AG04450 (cell line): ENCODE data around the gene PPFIA4. TPM values are rescaled to one million over a fixed set of nuclear protein-coding genes. Genes with fewer than 3 reads are reported as not detected.

Source experiments
- CTCF ChIA-PET: fragments of 300-600, 350-600 bp; formaldehyde crosslinking; extraction: SDS; loops from one replicate; lab custom pipeline; 2022; ENCODE audit warnings: antibody characterized with exemption, inconsistent platforms; lab: Charles Lee
- POLR2A ChIA-PET: fragments of 350-600 bp; formaldehyde crosslinking; extraction: SDS; loops from one replicate; lab custom pipeline; 2021; ENCODE audit warnings: antibody characterized with exemption, inconsistent platforms; lab: Yijun Ruan, JAX
- DNase-seq: peaks from one replicate; pipeline ENCODE4 v3.0.0-alpha.2; 2011; ENCODE audit warnings: low read depth, low spot score
- H3K27ac ChIP-seq: one replicate; pipeline ENCODE4 v1.5.1; 2012; ENCODE audit warnings: low read depth, low read length, control low read depth
- H3K27me3 ChIP-seq: one replicate; pipeline ENCODE4 v1.6.0; 2012; ENCODE audit warnings: low read length; ENCODE audit not compliant: control insufficient read depth, insufficient read depth
- H3K4me3 ChIP-seq: 2 replicates; pipeline ENCODE4 v1.5.1; 2011; ENCODE audit warnings: mild to moderate bottlenecking, low read depth, low read length, control low read depth
- H3K9me3 ChIP-seq: 2 replicates; pipeline ENCODE4 v1.5.1; 2012; ENCODE audit warnings: low read length; ENCODE audit not compliant: control insufficient read depth, insufficient read depth
- polyA plus RNA-seq: library from polyadenylated mRNA; depleted of rRNA; stranded (reverse); fragments of >200 nt; gene quantifications from 2 replicates; pipeline ENCODE4 v1.2.3, GENCODE V29; 2011
- TF ChIP-seq, protein P1 (sequence below): IDR thresholded peaks from 2 replicates; pipeline ENCODE4 v1.5.1; 2011; ENCODE audit warnings: low read depth, low read length, control low read depth, inconsistent platforms

The PPFIA4 gene
- polyA plus RNA-seq, 1 experiment: 0.82 TPM

DNA sequence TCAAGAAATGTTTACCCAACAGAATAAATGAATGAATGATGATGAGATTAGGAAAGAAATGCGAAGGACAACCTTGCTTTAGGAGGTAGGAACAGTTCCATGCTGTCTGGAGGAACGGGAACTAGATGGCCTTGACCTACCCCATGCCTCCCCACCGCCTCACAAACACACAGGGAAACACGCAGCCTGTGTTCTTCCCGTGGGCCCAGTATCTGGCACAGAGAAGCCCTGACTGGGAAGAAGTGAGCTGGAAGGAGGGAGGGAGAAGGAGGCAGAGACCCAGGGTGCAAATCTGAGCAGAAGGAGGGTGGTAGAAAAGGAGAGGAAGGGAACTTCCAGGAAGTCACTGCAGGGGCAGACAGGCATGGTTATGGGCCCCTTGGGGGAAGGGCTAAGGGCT, 97.7 kb downstream of the PPFIA4 start:
- Histone ChIP-seq H3K27me3 (peaks cover 70% of the 10 kb centered on the region), H3K27ac (no peak overlapping the region), H3K9me3 (no peaks in the 10 kb centered on the region; the same call in 1 of the 2 replicates), H3K4me3 (no peak overlapping the region)
- ChIA-PET POLR2A (no interaction called here), CTCF (interaction anchor here (1.3 to 10.6 kb wide), 3 partner anchors 82 to 146 kb away, joined by 3 to 164 read pairs (median 4); no protein-coding TSS in a partner anchor)
- no peak for DNase-seq
- TF ChIP-seq, protein P1, sequence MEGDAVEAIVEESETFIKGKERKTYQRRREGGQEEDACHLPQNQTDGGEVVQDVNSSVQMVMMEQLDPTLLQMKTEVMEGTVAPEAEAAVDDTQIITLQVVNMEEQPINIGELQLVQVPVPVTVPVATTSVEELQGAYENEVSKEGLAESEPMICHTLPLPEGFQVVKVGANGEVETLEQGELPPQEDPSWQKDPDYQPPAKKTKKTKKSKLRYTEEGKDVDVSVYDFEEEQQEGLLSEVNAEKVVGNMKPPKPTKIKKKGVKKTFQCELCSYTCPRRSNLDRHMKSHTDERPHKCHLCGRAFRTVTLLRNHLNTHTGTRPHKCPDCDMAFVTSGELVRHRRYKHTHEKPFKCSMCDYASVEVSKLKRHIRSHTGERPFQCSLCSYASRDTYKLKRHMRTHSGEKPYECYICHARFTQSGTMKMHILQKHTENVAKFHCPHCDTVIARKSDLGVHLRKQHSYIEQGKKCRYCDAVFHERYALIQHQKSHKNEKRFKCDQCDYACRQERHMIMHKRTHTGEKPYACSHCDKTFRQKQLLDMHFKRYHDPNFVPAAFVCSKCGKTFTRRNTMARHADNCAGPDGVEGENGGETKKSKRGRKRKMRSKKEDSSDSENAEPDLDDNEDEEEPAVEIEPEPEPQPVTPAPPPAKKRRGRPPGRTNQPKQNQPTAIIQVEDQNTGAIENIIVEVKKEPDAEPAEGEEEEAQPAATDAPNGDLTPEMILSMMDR: no peak

DNA sequence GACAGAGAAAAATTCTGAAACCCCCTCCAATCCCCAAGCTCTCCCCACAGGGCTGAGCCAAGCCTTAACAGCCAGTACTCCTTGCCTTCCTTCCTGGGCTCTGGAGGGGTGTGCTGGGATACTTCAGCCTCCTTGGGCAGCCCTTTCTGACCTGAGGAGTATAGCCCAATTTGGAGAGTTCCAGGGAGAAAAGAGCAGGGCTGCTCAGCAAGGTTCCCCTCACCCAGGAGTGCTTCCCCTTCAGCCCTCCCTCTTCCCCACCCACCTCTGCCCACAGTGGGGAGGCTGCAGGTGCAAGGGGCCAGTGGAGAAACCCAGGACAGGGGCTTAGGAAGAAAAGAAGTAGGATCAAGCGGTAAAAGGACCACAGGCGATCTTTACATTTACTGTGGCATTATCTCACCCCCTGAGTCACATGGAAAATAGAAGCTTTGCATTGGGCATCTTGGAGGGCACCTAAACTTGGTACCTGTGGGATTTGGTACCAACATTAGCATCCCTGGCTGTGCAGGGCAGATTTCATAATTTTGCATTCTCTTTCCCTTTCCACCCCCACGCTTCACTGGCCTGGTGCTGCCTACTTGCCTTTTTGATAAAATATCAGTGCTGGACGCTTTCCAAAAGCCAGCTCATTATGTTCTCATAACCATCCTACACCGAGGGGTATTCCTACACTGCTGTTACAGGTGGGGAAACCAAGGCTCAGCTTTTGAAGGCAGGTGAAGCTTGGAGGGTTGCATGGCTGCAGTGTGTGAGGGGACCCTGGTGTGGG, 98.4 kb downstream of the PPFIA4 start:
- Histone ChIP-seq H3K27me3 (peaks cover 74% of the 10 kb centered on the region), H3K4me3 (no peak overlapping the region), H3K9me3 (no peaks in the 10 kb centered on the region; the same call in 1 of the 2 replicates), H3K27ac (no peak overlapping the region)
- POLR2A ChIA-PET: no interaction called here
- TF ChIP-seq, protein P1: no peak
- CTCF ChIA-PET: interaction anchor here (1.4 to 10.6 kb wide), 2 partner anchors 90 to 145 kb away, joined by 4 to 164 read pairs; no protein-coding TSS in a partner anchor
- DNase-seq: no peak

DNA sequence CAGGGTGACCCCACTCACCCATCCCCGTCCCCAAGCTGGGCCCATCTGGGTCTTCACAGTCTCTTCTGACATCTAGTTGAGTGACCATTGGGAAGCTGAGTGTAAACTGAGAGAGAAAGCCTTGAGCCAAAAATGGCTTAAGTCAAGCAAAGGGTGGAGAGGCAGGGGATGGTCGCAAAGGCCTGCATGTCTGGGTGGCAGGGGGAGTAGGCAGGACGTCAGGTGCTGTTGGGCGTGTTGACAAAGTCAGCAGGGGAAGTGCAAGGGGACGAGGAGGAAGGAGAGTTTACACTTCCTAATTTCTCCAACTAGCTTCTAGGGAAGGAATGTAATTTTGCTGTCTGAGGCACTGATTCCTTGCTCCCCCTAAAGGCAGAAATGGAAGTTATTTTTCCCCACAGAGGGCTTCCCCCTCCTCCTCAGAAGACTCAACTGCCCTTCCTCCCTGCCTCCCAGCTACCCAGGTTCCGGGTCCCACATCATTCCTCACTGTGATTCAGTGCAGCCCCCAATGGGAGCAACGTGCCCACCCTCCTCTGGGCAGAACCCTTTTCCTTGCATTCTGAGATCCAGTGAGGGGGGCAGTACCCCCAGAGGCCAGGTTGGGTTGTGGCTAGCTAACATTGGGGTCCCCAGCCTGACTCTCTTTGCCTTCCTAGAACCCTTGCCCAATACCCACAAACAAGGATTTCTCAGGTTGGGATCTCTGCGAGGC, 100.0 kb downstream of the PPFIA4 start:
- no peaks in the 10 kb centered on the region; the same call in 1 of the 2 replicates for H3K9me3 ChIP-seq
- no peak for DNase-seq
- H3K27me3 ChIP-seq: peaks cover 65% of the 10 kb centered on the region
- no peak overlapping the region for H3K27ac ChIP-seq
- H3K4me3 ChIP-seq: no peak overlapping the region
- POLR2A ChIA-PET: no interaction called here
- TF ChIP-seq, protein P1: peak; percentile 61
- CTCF ChIA-PET: interaction anchor here (0.6 to 10.6 kb wide), 14 partner anchors 9 to 144 kb away, joined by 3 to 164 read pairs (median 4); no protein-coding TSS in a partner anchor

DNA sequence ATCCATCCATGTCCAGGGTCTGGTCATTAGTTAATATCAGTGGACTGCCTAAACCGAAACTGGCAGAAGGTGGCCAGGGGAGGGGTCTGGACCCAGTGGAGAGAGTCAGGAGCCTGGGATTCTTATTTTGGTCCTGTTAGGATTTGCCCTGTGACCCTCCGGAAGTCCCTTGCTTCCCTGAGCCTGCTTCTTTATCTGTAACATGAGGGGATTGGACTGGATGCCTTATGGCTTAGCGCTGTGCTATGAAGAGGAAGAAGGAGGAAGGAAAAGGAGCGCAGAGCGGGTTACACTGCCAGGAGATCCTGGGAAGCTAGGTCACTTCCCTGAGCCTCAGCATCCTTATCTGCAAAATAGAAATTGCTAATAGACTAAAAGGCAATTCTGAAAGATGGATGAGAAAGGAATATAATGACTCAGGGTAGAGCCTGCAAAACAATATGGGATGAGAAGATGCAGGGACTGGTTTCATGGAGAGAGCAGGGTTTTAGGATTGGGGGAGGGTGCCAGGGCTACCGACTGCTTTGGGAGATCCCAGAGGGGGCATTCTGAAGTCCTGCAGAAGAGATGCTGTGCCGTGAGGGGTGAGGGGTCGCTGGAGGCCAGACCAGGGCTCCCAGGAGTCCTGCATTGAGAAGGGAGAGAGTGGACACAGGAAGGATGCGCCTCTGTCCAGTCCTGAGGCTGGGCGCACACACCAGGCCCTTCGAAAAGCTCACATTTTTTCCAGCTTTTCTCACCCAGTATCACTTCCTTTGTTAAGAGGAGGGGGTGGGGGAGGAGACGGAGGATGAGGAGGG, 100.8 kb downstream of the PPFIA4 start:
- Histone ChIP-seq H3K4me3 (peak overlapping the region; percentile 55), H3K9me3 (no peaks in the 10 kb centered on the region; the same call in 1 of the 2 replicates)
- POLR2A ChIA-PET: interaction anchor here (0.6 kb wide), 2 partner anchors 89 to 120 kb away, joined by 3 to 5 read pairs; partner anchors contain the start of gene TMEM183A

More for the DNA sequence above, 100.8 kb downstream of the PPFIA4 start:
- H3K27me3 ChIP-seq: peaks cover 63% of the 10 kb centered on the region
- no peak for DNase-seq
- CTCF ChIA-PET: interaction anchor here (0.8 to 3.5 kb wide), 15 partner anchors 9 to 146 kb away, joined by 3 to 24 read pairs (median 5); no protein-coding TSS in a partner anchor
- TF ChIP-seq, protein P1: no peak
- no peak overlapping the region for H3K27ac ChIP-seq
